Naive thymus-derived CD4-positive, alpha-beta T cell (primary cell): Measurements from ENCODE around the gene SAFB. TPM values are rescaled to one million over a fixed set of nuclear protein-coding genes. Genes with fewer than 3 reads are reported as not detected.

ENCODE experiments used
- ATAC-seq: fragments of 150-1000 bp; cut with Tn5 transposase; 2 replicates; pipeline ENCODE4 v1.10.0; 2021; ENCODE audit warnings: mild to moderate bottlenecking, moderate library complexity
- CTCF ChIA-PET: fragments of 350-600 bp; sonication (Branson Sonifier 250); formaldehyde crosslinking; loops from one replicate; lab custom pipeline; 2021; ENCODE audit warnings: antibody characterized with exemption; lab: Charles Lee
- POLR2A ChIA-PET: fragments of 350-600 bp; sonication (Branson Sonifier 250); formaldehyde crosslinking; loops from one replicate; lab custom pipeline; 2021; ENCODE audit warnings: antibody characterized with exemption, inconsistent platforms; lab: Charles Lee
- DNase-seq, 9 donors: peaks; one replicate each; pipeline versions ENCODE4 v3.0.0 to v3.0.0-alpha.2; 2020 to 2022; ENCODE audit warnings: mixed read lengths in 1 of 9
- H3K27ac ChIP-seq: one replicate; pipeline ENCODE4 v1.7.0; 2013; ENCODE audit warnings: mild to moderate bottlenecking, low read depth, low read length, moderate library complexity
- H3K27me3 ChIP-seq, 2 donors: one replicate each; pipeline ENCODE4 v1.7.0; 2013; ENCODE audit warnings: low read length in 2 of 2, mild to moderate bottlenecking in 2 of 2, moderate library complexity in 2 of 2; ENCODE audit not compliant: control insufficient read depth in 2 of 2, insufficient read depth in 2 of 2
- H3K36me3 ChIP-seq, 3 experiments: 1 replicate in 2 of 3; 2 replicates in 1 of 3; pipeline ENCODE4 v1.7.0; 2013; ENCODE audit warnings: low read length in 3 of 3, mild to moderate bottlenecking in 3 of 3, moderate library complexity in 1 of 3; ENCODE audit not compliant: insufficient read depth in 3 of 3, control insufficient read depth in 2 of 3
- H3K4me1 ChIP-seq, 2 donors: one replicate each; pipeline ENCODE4 v1.7.0; 2013; ENCODE audit warnings: low read length in 2 of 2, mild to moderate bottlenecking in 2 of 2, moderate library complexity in 1 of 2; ENCODE audit not compliant: control insufficient read depth in 2 of 2, insufficient read depth in 2 of 2
- H3K4me3 ChIP-seq: 2 replicates; pipeline ENCODE4 v1.7.0; 2013; ENCODE audit warnings: mild to moderate bottlenecking, low read length
- H3K9me3 ChIP-seq, 3 experiments: 1 replicate in 2 of 3; 2 replicates in 1 of 3; pipeline ENCODE4 v1.7.0; 2013; ENCODE audit warnings: low read length in 3 of 3; ENCODE audit not compliant: control insufficient read depth in 2 of 3
- H3K27ac Mint-ChIP-seq, 9 donors: one replicate each; pipeline ENCODE4 v1.8.0; 2020 to 2022; ENCODE audit warnings: mixed read lengths in 9 of 9, mild to moderate bottlenecking in 8 of 9, moderate library complexity in 5 of 9, inconsistent platforms in 2 of 9
- H3K27me3 Mint-ChIP-seq, 5 donors: one replicate each; pipeline ENCODE4 v1.8.0; 2021 to 2022; ENCODE audit warnings: mixed read lengths in 5 of 5, mild to moderate bottlenecking in 1 of 5
- H3K36me3 Mint-ChIP-seq, 5 donors: one replicate each; pipeline ENCODE4 v1.8.0; 2020 to 2022; ENCODE audit warnings: mixed read lengths in 5 of 5, mild to moderate bottlenecking in 3 of 5, inconsistent platforms in 1 of 5
- H3K4me1 Mint-ChIP-seq, 7 donors: one replicate each; pipeline ENCODE4 v1.8.0; 2020 to 2022; ENCODE audit warnings: mixed read lengths in 7 of 7, mild to moderate bottlenecking in 3 of 7, inconsistent platforms in 1 of 7
- H3K4me3 Mint-ChIP-seq, 10 donors: one replicate each; pipeline ENCODE4 v1.8.0; 2020 to 2022; ENCODE audit warnings: mild to moderate bottlenecking in 10 of 10, mixed read lengths in 10 of 10, moderate library complexity in 6 of 10, inconsistent platforms in 2 of 10
- H3K9me3 Mint-ChIP-seq, 11 donors: one replicate each; pipeline ENCODE4 v1.8.0; 2020 to 2022; ENCODE audit warnings: mixed read lengths in 11 of 11, mild to moderate bottlenecking in 4 of 11, inconsistent platforms in 1 of 11, moderate library complexity in 1 of 11
- intact Hi-C, 2 donors: fragments of 100-400 bp; cut with micrococcal nuclease; formaldehyde crosslinking; loops; one replicate each; pipeline ENCODE4 v1.15.1; 2023
- polyA plus RNA-seq, 2 donors: library from polyadenylated mRNA; unstranded; fragments of 300-500 nt; fragmentation: Illumina TruSeq; gene quantifications; one replicate each; pipeline ENCODE4 v1.2.3, GENCODE V29; 2021
- total RNA-seq, 6 experiments: library from RNA in 5 of 6; stranded (reverse) in 5 of 6; gene quantifications; 1 replicate in 5 of 6; 2 replicates in 1 of 6; pipeline ENCODE4 v1.2.3 and lab custom pipeline; 2021 to 2026

Gene SAFB
- total and polyA plus RNA-seq, 7 experiments from 2014 or later: 50.3 to 203 (median 170) TPM

DNA sequence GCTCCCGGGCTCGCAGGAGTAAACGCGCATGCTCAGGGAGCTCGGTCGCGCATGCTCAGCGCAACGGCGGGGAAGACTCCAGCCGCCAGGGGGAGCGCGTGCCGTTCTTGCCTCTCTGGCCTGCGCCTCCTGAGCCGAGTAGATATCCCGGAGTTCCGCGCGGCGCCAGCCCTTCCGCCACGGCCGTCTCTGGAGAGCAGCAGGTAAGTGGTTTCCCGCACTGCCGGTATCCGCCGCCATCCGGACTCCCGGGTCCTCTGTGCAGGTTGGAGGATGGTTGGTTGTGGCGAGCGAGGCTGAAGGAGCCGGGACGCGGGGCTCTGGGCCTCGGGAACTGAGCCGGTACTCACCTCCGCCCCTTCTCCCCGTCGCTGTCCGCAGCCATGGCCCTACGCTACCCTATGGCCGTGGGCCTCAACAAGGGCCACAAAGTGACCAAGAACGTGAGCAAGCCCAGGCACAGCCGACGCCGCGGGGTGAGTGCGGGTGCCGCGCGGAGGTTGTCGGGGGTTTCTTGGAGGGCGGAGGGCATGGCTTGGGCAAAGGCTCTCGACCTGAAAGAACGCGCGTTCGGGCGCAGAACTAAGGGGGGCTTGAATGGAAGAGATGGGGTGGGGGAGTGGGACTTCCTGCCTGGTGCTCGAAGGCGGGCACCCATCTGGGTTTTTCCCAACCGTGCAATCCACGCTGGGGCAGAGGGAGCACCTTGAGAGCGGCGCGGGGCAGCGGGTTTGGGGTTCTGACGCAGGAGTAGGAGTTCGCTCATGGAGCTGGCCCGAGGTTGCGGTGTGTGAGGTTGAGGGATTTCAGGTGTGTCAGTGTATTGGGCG lies 67.5 kb downstream of the SAFB start, which contains the start of gene RPL36:
TSS of gene RPL36 (plus strand) at position 171 of the 830 bp plus-strand sequence. CDS start at position 384, 213 bp downstream.
- Histone ChIP-seq H3K9me3 (no peaks in the 10 kb centered on the region), H3K27me3 (no peaks in the 10 kb centered on the region), H3K36me3 (peaks cover 0 to 37% (median 8%) of the 10 kb centered on the region in 3 experiments), H3K4me1 (peaks cover 12 to 21% of the 10 kb centered on the region in 2 donors), H3K4me3 (peak within 1 kb of the TSS; percentile 90), H3K27ac (peak within 1 kb of the TSS; percentile 85)
- DNase-seq (peak; percentile 95 to 100 (median 99)), ATAC-seq (peak; percentile 77)
- H3K9me3 Mint-ChIP-seq: peaks cover 0 to 3% (median 0%) of the 10 kb centered on the region in 11 donors
- intact Hi-C loops: loop anchor here (1.0 to 2.0 kb wide), 7 partner anchors 10 to 288 kb away; partner anchors contain the start of genes CATSPERD (in 2 of the 2), LONP1 (in 2 of the 2), MICOS13 (in 2 of the 2) and DUS3L (in 1 of the 2)
- ChIA-PET CTCF (interaction anchor here (0.5 to 1.5 kb wide), 11 partner anchors 9 to 1048 kb away, joined by 3 to 10 read pairs (median 4); partner anchors contain the start of genes CATSPERD, LONP1, SAFB and SAFB2), POLR2A (interaction anchor here (0.7 to 2.0 kb wide), 24 partner anchors 9 to 213 kb away, joined by 3 to 32 read pairs (median 4); partner anchors contain the start of genes CATSPERD, DUS3L, HSD11B1L and LONP1)
- H3K27me3 Mint-ChIP-seq: no peaks in the 10 kb centered on the region
- H3K27ac Mint-ChIP-seq: peak within 1 kb of the TSS; percentile 89 to 97 (median 93)
- peak within 1 kb of the TSS; percentile 90 to 98 (median 94) for H3K4me3 Mint-ChIP-seq
- H3K4me1 Mint-ChIP-seq: peaks cover 5 to 39% (median 33%) of the 10 kb centered on the region in 7 donors
- peaks cover 0 to 12% (median 0%) of the 10 kb centered on the region in 5 donors for H3K36me3 Mint-ChIP-seq

DNA sequence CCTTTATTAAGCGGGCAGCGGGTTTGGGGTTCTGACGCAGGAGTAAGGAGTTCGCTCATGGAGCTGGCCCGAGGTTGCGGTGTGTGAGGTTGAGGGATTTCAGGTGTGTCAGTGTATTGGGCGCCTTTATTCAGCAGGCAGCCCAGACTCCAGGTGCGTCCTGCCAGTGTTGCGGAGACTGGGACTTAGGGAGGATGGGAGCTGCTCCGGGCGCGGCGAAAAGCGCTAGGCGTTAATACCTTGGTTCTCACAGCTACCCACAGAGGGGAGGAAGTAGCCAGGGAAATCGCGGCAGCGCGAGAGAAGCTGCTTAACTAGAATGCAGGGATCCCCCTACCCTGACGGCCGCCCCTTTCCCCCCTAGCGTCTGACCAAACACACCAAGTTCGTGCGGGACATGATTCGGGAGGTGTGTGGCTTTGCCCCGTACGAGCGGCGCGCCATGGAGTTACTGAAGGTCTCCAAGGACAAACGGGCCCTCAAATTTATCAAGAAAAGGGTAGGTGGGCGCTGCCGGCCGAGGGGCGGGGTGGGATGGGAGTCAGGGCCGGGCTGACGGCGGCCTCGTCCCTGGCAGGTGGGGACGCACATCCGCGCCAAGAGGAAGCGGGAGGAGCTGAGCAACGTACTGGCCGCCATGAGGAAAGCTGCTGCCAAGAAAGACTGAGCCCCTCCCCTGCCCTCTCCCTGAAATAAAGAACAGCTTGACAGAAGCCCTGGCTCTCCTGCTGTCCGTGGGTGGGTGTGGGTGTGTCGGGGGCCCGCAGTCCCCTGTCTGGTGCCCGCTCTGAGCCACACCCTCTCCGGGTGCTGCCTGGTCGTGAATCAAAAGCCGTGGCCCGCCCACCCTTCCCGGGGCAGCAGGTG lies 68.3 kb downstream of the SAFB start:
- no peaks in the 10 kb centered on the region for H3K27me3 ChIP-seq
- H3K36me3 ChIP-seq: peaks cover 0 to 46% (median 8%) of the 10 kb centered on the region in 3 experiments
- H3K36me3 Mint-ChIP-seq: peaks cover 0 to 12% (median 0%) of the 10 kb centered on the region in 5 donors
- H3K9me3 Mint-ChIP-seq: peaks cover 0 to 3% (median 0%) of the 10 kb centered on the region in 11 donors
- H3K9me3 ChIP-seq: no peaks in the 10 kb centered on the region
- peaks cover 5 to 35% (median 31%) of the 10 kb centered on the region in 7 donors for H3K4me1 Mint-ChIP-seq
- peak overlapping the region; percentile 90 for H3K4me3 ChIP-seq
- ATAC-seq (no peak), DNase-seq (peak in 8 of 9 donors; percentile 27 to 64 (median 45))
- intact Hi-C loops: loop anchor here (1.0 to 2.0 kb wide), 7 partner anchors 11 to 287 kb away; partner anchors contain the start of genes CATSPERD (in 2 of the 2), LONP1 (in 2 of the 2), MICOS13 (in 2 of the 2) and DUS3L (in 1 of the 2)
- peaks cover 10 to 21% of the 10 kb centered on the region in 2 donors for H3K4me1 ChIP-seq
- H3K27ac Mint-ChIP-seq: peak overlapping the region; percentile 89 to 97 (median 93)
- peak overlapping the region; percentile 85 for H3K27ac ChIP-seq
- H3K27me3 Mint-ChIP-seq: no peaks in the 10 kb centered on the region
- CTCF ChIA-PET: interaction anchor here (0.5 to 0.6 kb wide), 2 partner anchors 668 to 970 kb away, joined by 3 to 5 read pairs; no protein-coding TSS in a partner anchor
- POLR2A ChIA-PET: interaction anchor here (0.7 to 1.7 kb wide), 15 partner anchors 8 to 112 kb away, joined by 3 to 11 read pairs (median 3); partner anchors contain the start of genes CATSPERD, HSD11B1L, LONP1 and SAFB
- H3K4me3 Mint-ChIP-seq: peak overlapping the region; percentile 90 to 98 (median 94)

DNA sequence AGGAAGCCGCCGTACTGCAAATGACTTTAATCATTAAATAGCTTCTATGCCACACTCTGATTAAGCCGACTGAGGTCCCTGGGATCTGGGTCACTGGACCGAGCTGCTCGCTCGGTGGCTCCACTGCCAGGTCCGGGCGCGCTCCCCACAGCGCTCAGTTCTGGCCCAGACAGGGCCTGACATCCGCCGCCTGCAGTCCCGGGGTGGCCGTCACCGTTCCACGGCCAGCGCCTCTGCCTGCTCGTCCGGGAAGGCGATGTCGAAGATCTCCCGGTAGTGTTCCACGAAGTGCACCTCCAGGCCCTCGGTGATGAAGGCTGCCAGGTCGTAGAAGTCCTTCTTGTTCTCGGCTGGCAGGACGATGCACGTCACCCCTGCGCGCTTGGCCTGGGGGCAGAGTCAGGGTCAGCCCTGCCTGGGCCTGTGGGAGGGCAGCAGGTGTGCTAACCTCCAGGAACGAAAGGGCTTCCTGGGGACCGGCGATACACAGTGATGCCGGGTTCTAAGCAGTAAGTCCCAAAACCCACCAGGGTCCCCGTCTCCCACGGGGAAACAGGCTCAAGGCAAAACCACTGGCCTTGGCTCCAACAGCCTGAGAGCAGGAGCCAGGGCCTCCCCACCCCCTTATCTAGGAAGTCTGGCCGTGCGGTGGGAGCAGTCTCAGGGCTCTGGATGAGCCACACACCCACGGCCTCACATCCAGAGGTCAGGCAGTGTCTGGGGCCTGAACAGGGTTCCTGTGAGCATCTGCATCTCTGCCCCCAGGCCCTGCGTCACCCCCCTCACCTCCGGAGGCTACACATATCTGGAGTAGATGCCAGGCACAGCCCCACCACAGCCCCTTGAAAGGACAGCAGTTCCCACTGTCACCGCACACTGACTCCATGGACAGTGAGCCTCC lies 69.2 kb downstream of the SAFB start:
- Mint-ChIP-seq H3K36me3 (peaks cover 0 to 13% (median 0%) of the 10 kb centered on the region in 5 donors), H3K4me3 (peak overlapping the region; percentile 59 to 98 (median 93))
- H3K36me3 ChIP-seq: peaks cover 0 to 55% (median 8%) of the 10 kb centered on the region in 3 experiments

DNA sequence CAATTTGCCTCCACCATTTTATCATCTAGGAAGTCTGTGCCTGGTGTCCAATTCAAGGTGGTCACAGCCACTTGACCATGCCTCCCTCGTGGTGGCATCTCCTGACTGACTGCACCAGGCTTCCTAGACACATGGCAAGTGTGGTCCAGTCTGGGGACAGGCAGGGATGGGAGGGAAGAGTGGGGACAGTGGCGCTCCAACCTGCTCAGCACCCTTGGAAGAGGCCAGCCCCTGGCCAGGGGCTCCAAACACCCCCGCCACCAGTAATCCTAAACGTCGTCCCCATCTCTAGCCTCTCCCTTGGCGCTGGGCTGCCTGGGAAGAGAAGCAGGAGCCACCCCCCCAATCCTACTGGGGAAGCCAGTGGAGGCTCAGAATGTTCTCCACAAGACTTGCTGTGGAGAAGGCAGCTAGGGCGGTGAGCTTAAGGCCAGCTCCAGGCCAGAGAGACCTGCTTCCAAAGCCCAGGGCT lies 69.9 kb downstream of the SAFB start:
- no peak overlapping the region for H3K4me3 ChIP-seq
- H3K36me3 ChIP-seq: peaks cover 0 to 60% (median 10%) of the 10 kb centered on the region in 3 experiments
- peaks cover 5 to 29% (median 26%) of the 10 kb centered on the region in 7 donors for H3K4me1 Mint-ChIP-seq
- H3K27ac Mint-ChIP-seq: peak overlapping the region in 5 of 9 donors; percentile 30 to 97 (median 43)
- H3K27me3 Mint-ChIP-seq: no peaks in the 10 kb centered on the region
- DNase-seq (no peak), ATAC-seq (no peak)
- H3K4me3 Mint-ChIP-seq: peak overlapping the region in 8 of 10 donors; percentile 11 to 98 (median 47)
- intact Hi-C loops: no loop called here
- H3K4me1 ChIP-seq: peaks cover 8 to 14% of the 10 kb centered on the region in 2 donors
- ChIA-PET CTCF (no interaction called here), POLR2A (no interaction called here)
- H3K9me3 Mint-ChIP-seq: peaks cover 0 to 3% (median 0%) of the 10 kb centered on the region in 11 donors
- H3K9me3 ChIP-seq: no peaks in the 10 kb centered on the region
- peaks cover 0 to 15% (median 0%) of the 10 kb centered on the region in 5 donors for H3K36me3 Mint-ChIP-seq
- no peaks in the 10 kb centered on the region for H3K27me3 ChIP-seq
- no peak overlapping the region for H3K27ac ChIP-seq

More for the DNA sequence above, 69.2 kb downstream of the SAFB start:
- no peak for ATAC-seq
- Mint-ChIP-seq H3K9me3 (peaks cover 0 to 3% (median 0%) of the 10 kb centered on the region in 11 donors), H3K27me3 (no peaks in the 10 kb centered on the region), H3K27ac (peak overlapping the region in 7 of 9 donors; percentile 30 to 97 (median 71)), H3K4me1 (peaks cover 5 to 29% (median 26%) of the 10 kb centered on the region in 7 donors)
- Histone ChIP-seq H3K4me3 (no peak overlapping the region), H3K9me3 (no peaks in the 10 kb centered on the region), H3K27ac (peak overlapping the region; percentile 85), H3K27me3 (no peaks in the 10 kb centered on the region), H3K4me1 (peaks cover 8 to 21% of the 10 kb centered on the region in 2 donors)
- ChIA-PET CTCF (no interaction called here), POLR2A (interaction anchor here (1.0 to 1.7 kb wide), 6 partner anchors 11 to 70 kb away, joined by 3 to 11 read pairs (median 5); partner anchors contain the start of genes CATSPERD, HSD11B1L, LONP1 and SAFB)
- intact Hi-C loops: loop anchor here in 1 of 2 donors (2.0 kb wide), 2 partner anchors 69 to 99 kb away; partner anchors contain the start of genes DUS3L, SAFB and SAFB2
- DNase-seq: no peak
